ENCODE data around the gene TBPL1. TPM values are rescaled to one million over a fixed set of nuclear protein-coding genes. Genes with fewer than 3 reads are reported as not detected.

The TBPL1 gene
- total and polyA plus RNA-seq, 9 of the 15 experiments (the other 6 are each of a cell fraction or from before 2014, with no cell fraction given) = 78.1 to 152 (median 107) TPM

DNA sequence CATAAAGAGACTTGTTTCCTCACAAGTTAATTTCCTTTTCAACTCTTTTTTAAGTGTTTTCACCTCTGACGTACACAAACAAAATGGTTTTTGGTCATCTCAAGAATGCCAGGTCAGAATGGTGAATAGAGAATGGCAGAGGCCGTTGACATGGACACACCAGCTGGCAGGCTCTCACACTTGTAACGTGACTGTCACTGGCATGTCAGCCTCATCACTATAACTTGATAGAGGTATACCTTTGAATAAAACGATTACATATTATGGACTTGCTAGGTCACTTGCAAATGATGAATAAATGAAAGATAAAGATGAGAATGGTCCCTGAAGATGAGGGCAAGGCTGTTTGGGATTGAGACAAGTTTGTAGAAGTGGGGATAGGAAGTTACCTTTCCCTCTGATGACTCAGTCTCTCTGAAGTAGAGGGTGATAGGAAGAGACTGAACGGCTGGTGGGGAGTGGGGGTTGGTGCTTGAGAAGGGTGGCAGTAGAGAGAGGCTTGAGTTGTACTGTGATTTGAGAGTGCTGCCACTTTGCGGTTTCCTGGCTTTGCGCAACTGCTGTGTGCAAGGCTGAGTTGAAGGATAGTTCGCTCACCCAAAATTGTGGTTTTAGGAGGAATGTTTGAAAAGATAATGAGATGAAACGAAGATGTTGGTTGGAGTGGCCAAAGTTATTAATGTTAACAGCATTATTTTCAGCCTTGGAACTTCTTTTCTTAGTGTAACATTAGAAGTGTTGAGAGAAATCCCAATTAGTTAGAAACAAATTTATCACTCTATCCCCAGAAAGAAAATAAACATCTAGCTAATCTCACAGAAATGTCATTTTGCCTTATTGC lies 30.3 kb downstream of the TBPL1 start (continued):
- TF ChIP-seq, protein P1, sequence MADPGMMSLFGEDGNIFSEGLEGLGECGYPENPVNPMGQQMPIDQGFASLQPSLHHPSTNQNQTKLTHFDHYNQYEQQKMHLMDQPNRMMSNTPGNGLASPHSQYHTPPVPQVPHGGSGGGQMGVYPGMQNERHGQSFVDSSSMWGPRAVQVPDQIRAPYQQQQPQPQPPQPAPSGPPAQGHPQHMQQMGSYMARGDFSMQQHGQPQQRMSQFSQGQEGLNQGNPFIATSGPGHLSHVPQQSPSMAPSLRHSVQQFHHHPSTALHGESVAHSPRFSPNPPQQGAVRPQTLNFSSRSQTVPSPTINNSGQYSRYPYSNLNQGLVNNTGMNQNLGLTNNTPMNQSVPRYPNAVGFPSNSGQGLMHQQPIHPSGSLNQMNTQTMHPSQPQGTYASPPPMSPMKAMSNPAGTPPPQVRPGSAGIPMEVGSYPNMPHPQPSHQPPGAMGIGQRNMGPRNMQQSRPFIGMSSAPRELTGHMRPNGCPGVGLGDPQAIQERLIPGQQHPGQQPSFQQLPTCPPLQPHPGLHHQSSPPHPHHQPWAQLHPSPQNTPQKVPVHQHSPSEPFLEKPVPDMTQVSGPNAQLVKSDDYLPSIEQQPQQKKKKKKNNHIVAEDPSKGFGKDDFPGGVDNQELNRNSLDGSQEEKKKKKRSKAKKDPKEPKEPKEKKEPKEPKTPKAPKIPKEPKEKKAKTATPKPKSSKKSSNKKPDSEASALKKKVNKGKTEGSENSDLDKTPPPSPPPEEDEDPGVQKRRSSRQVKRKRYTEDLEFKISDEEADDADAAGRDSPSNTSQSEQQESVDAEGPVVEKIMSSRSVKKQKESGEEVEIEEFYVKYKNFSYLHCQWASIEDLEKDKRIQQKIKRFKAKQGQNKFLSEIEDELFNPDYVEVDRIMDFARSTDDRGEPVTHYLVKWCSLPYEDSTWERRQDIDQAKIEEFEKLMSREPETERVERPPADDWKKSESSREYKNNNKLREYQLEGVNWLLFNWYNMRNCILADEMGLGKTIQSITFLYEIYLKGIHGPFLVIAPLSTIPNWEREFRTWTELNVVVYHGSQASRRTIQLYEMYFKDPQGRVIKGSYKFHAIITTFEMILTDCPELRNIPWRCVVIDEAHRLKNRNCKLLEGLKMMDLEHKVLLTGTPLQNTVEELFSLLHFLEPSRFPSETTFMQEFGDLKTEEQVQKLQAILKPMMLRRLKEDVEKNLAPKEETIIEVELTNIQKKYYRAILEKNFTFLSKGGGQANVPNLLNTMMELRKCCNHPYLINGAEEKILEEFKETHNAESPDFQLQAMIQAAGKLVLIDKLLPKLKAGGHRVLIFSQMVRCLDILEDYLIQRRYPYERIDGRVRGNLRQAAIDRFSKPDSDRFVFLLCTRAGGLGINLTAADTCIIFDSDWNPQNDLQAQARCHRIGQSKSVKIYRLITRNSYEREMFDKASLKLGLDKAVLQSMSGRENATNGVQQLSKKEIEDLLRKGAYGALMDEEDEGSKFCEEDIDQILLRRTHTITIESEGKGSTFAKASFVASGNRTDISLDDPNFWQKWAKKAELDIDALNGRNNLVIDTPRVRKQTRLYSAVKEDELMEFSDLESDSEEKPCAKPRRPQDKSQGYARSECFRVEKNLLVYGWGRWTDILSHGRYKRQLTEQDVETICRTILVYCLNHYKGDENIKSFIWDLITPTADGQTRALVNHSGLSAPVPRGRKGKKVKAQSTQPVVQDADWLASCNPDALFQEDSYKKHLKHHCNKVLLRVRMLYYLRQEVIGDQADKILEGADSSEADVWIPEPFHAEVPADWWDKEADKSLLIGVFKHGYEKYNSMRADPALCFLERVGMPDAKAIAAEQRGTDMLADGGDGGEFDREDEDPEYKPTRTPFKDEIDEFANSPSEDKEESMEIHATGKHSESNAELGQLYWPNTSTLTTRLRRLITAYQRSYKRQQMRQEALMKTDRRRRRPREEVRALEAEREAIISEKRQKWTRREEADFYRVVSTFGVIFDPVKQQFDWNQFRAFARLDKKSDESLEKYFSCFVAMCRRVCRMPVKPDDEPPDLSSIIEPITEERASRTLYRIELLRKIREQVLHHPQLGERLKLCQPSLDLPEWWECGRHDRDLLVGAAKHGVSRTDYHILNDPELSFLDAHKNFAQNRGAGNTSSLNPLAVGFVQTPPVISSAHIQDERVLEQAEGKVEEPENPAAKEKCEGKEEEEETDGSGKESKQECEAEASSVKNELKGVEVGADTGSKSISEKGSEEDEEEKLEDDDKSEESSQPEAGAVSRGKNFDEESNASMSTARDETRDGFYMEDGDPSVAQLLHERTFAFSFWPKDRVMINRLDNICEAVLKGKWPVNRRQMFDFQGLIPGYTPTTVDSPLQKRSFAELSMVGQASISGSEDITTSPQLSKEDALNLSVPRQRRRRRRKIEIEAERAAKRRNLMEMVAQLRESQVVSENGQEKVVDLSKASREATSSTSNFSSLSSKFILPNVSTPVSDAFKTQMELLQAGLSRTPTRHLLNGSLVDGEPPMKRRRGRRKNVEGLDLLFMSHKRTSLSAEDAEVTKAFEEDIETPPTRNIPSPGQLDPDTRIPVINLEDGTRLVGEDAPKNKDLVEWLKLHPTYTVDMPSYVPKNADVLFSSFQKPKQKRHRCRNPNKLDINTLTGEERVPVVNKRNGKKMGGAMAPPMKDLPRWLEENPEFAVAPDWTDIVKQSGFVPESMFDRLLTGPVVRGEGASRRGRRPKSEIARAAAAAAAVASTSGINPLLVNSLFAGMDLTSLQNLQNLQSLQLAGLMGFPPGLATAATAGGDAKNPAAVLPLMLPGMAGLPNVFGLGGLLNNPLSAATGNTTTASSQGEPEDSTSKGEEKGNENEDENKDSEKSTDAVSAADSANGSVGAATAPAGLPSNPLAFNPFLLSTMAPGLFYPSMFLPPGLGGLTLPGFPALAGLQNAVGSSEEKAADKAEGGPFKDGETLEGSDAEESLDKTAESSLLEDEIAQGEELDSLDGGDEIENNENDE (IDR thresholded peaks at IDR 0.05; ENCODE audit: low read depth, low read length) = no peak
- TF ChIP-seq POLR2AphosphoS2 (IDR thresholded peaks at IDR 0.05; ENCODE audit: low read length) = no peak
- TF ChIP-seq EGR1 (conservative IDR thresholded peaks at IDR 0.05) = no peak
- TF ChIP-seq ZNF12 (CRISPR knock-in tag; IDR thresholded peaks at IDR 0.05) = no peak
- TF ChIP-seq ZNF445 (CRISPR knock-in tag; IDR thresholded peaks at IDR 0.05; ENCODE audit: low read depth) = no peak
- peak in 1 of 2 experiments; percentile 24; a peak in 2 of 4 replicates for TF ChIP-seq RAD21 (CRISPR knock-in tag; conservative IDR thresholded peaks at IDR 0.05 in 1 of 2, IDR thresholded peaks at IDR 0.05 in 1 of 2)
- TF ChIP-seq ZSCAN32 (CRISPR knock-in tag; IDR thresholded peaks at IDR 0.05) = no peak
- TF ChIP-seq MYBL2 (IDR thresholded peaks at IDR 0.05; ENCODE audit: low read depth) = no peak
- no peak for TF ChIP-seq MYBL2 (CRISPR knock-in tag; IDR thresholded peaks at IDR 0.05; ENCODE audit: borderline replicate concordance)
- no peak for TF ChIP-seq CHD2 (IDR thresholded peaks at IDR 0.05; ENCODE audit: low read depth, low read length)
- TF ChIP-seq RBM22 (IDR thresholded peaks at IDR 0.05; ENCODE audit: low read depth, low read length, poor library complexity, severe bottlenecking) = no peak
- TF ChIP-seq CCAR2 (IDR thresholded peaks at IDR 0.05; ENCODE audit: low read depth, low read length) = no peak
- TF ChIP-seq HCFC1 (IDR thresholded peaks at IDR 0.05; ENCODE audit: low read depth, low read length) = no peak
- TF ChIP-seq, protein P2, sequence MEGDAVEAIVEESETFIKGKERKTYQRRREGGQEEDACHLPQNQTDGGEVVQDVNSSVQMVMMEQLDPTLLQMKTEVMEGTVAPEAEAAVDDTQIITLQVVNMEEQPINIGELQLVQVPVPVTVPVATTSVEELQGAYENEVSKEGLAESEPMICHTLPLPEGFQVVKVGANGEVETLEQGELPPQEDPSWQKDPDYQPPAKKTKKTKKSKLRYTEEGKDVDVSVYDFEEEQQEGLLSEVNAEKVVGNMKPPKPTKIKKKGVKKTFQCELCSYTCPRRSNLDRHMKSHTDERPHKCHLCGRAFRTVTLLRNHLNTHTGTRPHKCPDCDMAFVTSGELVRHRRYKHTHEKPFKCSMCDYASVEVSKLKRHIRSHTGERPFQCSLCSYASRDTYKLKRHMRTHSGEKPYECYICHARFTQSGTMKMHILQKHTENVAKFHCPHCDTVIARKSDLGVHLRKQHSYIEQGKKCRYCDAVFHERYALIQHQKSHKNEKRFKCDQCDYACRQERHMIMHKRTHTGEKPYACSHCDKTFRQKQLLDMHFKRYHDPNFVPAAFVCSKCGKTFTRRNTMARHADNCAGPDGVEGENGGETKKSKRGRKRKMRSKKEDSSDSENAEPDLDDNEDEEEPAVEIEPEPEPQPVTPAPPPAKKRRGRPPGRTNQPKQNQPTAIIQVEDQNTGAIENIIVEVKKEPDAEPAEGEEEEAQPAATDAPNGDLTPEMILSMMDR (IDR thresholded peaks at IDR 0.05 in 2 of 3, conservative IDR thresholded peaks at IDR 0.05 in 1 of 3; ENCODE audit: insufficient read depth in 2 of 3, low read depth in 1 of 3, low read length in 3 of 3) = peak; percentile 9 to 31 (median 19); a peak in 3 of 6 replicates
- TF ChIP-seq DACH1 (IDR thresholded peaks at IDR 0.05; ENCODE audit: partially characterized antibody) = peak; percentile 44

Measured in K562 (cell line).